NCI-H128 (cell line): Measurements from ENCODE around the gene NOTCH4.

Experiments used
- DNase-seq: peaks from one replicate; lab custom pipeline; 2025; ENCODE audit not compliant: unreplicated experiment; lab: John Stamatoyannopoulos, UW

NOTCH4 gene

GRCh38 chr6:32183030-32183429 is 40.8 kb downstream of the NOTCH4 start:
- DNase-seq = no peak

- no peak for DNase-seq
These were observed 41.3 kb downstream of the NOTCH4 start for GRCh38 chr6:32182555-32182981.

GRCh38 chr6:32181915-32182529 is 41.8 kb downstream of the NOTCH4 start:
- DNase-seq = no peak

GRCh38 chr6:32181148-32181702 is 42.6 kb downstream of the NOTCH4 start:
- no peak for DNase-seq

- DNase-seq = no peak
These were observed 44.0 kb downstream of the NOTCH4 start for GRCh38 chr6:32179766-32180405.

- no peak for DNase-seq
These were observed 45.1 kb downstream of the NOTCH4 start for GRCh38 chr6:32178547-32179440.

- DNase-seq = peak; percentile 98
These were observed 45.9 kb downstream of the NOTCH4 start, which contains the start of gene RNF5 for GRCh38 chr6:32177788-32178546. RNF5 (plus strand) TSS chr6:32178405; CDS start chr6:32178512, 107 bp downstream.

GRCh38 chr6:32177183-32177787 is 46.6 kb downstream of the NOTCH4 start:
- peak; percentile 49 for DNase-seq

- no peak for DNase-seq
These were observed 47.2 kb downstream of the NOTCH4 start for GRCh38 chr6:32176476-32177182.

- DNase-seq = peak; percentile 85
These were observed 48.0 kb downstream of the NOTCH4 start, which contains the start of gene AGPAT1 for GRCh38 chr6:32175711-32176475. AGPAT1 (minus strand) TSS chr6:32176084; CDS start chr6:32171496, 4,588 bp downstream.

GRCh38 chr6:32175322-32175710 is 48.6 kb downstream of the NOTCH4 start:
- no peak for DNase-seq

- DNase-seq = no peak
These were observed 49.5 kb downstream of the NOTCH4 start for GRCh38 chr6:32174416-32174815.

GRCh38 chr6:32173051-32173727 is 50.7 kb downstream of the NOTCH4 start:
- no peak for DNase-seq

- no peak for DNase-seq
These were observed 52.6 kb downstream of the NOTCH4 start for GRCh38 chr6:32171234-32171633.

GRCh38 chr6:32170294-32170693 is 53.6 kb downstream of the NOTCH4 start:
- DNase-seq = no peak

GRCh38 chr6:32168807-32169591 is 54.9 kb downstream of the NOTCH4 start:
- DNase-seq = no peak

- no peak for DNase-seq
These were observed 55.5 kb downstream of the NOTCH4 start for GRCh38 chr6:32168350-32168749.
